ENCODE measurements around the gene DTX3.
"Not testable (repeated sequence)": the region's sequence is repeated elsewhere in the genome, so short reads cannot be mapped to it uniquely, and the experiment has no call there.

Gene DTX3

DNA sequence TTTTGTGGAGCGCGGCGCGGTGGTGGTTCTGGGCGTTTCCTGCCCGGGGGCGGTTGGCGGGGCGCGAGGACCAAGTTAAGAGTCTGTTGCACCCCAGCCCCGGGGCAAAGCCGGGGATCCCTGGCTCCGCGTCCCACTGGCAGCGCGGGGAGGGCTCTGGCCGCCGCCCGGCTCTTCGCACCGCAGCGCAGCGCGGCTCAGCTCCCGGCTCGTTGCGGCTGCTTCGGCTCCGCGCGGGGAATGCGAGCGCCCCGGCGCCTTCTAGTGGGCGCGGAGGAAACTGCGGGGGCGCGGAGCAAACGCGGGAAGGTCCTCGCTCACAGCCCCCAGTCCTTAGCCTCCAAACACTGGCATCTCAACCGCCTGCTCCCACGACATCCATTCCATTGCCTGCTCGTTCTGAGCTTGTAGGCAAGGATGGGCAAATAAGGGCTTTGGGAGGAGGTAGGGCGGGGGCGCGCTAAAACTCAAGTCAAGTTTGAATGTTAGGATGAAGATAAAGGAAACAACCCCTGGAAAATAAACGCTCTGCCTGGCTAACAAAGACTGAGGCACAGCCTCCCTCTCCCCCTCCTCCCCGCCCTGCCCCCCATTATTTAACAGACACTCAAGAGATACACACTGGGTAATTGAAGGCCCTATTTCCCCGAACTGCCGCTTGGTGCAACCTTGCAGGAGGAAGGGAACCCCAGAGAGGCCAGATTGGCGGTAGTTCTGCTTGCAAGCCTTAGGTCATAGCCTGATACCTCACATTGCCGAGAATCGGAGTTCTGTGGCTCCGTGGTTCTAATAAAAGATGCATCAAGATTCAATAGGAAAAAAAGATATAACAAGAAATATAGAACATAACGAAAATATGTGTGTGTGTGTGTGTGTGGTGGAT, 28.6 kb downstream of the DTX3 start, which contains the start of gene B4GALNT1:
Gene B4GALNT1 (minus strand): TSS at position 244 of the 883 bp plus-strand sequence. CDS start 1,069 bp downstream, outside the sequence.
- DNase-seq: peak; percentile 80

- not testable (repeated sequence) for DNase-seq
Measured at GRCh38 chr12:57636731-57637130, 32.1 kb downstream of the DTX3 start.

DNA sequence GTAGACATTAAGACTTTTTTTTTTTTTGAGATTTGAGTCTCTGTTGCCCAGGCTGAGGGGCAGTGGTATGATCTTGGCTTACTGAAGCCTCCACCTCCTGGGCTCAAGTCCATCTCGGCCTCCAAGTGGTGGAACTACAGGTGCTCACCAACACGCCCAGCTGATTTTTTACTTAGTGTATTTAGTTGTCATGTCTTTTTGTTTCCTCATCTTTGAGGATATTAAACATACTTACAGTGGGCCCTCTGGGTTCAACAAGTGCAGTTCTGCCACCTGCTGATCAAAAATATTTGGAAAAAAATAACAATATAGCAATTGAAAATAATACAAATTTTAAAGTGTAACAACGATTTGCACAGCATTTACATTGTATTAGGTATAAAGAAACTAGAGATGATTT, 32.7 kb downstream of the DTX3 start:
- peak; percentile 25 for DNase-seq

GRCh38 chr12:57638096-57638495, 33.5 kb downstream of the DTX3 start:
- no peak for DNase-seq

DNA sequence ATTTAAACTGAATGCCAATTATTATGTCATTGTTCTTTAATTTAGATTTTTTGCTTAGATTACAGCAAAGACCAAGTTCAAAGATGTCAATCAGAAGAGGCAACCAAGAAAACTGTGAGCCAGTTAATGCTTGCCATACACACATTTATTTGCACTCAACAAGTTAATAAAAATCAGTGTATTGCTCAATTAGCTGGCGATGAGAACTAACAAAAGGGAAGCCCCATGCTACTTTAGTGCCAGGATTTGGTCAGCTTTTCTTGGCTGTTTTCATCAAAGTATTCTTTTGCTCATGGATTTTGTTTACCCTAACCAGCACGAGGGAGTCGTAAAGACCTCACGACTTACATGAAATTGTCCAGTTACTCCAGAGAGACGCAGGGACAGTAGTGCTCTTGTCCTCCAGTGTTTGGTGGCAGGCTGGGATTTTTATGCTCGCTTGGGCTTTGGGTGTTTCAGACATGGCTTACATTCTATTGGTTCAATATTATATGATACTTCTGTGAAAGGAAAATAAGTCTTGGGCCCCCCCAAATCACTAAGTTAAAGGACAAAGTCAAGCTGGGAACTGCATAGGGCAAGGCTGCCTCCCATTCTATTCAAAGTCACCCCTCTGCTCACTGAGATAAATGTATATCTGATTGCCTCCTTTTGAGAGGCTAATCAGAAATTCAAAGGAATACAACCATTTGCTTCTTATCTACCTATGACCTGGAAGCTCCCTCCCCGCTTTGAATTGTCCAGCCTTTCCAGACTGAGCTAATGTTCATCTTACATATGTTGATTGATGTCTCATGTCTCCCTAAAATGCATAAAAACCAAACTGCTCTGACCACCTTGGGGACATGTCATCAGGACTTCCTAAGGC, 35.8 kb downstream of the DTX3 start:
- no peak for DNase-seq

DNA sequence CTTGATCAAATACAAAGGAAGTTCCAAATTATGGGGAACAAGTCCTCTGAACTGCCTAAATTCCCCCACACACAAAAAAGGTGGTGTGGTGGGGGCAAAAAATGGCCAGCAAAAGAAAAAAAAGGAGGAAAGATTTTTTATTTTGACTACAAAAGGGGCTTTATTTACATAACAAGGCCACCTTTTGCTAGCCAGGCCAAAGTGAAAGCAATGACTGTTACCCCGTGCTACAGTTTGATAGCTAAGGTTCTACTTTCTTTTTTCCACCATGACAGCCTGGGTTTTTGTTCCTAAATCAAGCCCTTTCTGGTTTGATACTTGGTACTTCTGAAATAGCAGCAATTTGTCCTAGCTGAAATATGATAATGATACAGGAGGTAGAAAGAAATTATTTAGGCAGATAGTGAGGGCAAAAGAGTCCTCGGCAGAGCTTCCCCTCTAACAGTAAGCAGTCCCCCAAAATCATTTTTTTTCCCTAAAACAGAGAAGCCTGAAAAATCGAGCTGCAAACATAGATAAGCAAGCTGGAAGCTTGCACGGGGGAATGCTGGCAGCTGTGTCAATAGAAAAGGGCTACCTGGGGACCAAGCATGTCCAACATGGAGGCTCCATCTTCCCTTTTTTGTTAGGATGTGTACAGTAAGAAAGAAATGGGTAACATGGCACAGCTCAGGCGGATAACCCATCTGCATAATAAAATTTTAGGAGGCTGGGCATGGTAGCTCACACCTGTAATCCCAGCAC, 37.2 kb downstream of the DTX3 start:
- DNase-seq: no peak

DNA sequence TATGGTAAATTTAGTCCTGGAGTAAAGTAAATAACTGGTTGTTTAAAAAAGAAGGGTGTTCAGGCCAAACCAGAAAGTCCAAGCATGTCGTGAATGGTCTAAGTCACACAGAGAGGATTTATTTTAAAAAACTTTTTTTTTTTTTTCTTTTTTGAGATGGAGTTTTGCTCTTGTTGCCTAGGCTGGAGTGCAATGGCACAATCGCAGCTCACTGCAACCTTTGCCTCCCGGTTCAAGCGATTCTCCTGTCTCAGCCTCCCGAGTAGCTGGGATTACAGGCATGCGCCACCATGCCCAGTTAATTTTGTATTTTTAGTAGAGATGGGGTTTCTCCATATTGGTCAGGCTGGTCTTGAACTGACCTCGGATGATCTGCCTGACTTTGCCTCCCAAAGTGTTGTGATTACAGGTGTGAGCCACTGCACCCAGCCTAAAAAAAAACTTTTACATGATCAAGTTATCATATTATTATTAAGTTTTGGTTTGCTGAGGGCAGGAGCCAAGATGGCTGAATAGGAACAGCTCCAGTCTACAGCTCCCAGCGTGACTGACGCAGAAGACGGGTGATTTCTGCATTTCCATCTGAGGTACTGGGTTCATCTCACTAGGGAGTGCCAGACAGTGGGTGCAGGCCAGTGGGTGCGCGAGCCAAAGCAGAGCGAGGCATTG, 41.5 kb downstream of the DTX3 start:
- DNase-seq: peak; percentile 48

DNA sequence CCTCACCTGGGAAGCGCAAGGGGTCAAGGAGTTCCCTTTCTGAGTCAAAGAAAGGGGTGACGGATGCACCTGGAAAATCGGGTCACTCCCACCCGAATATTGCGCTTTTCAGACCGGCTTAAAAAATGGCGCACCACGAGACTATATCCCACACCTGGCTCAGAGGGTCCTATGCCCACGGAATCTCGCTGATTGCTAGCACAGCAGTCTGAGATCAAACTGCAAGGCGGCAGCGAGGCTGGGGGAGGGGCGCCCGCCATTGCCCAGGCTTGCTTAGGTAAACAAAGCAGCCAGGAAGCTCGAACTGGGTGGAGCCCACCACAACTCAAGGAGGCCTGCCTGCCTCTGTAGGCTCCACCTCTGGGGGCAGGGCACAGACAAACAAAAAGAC, 42.0 kb downstream of the DTX3 start:
- not testable (repeated sequence) for DNase-seq

DNA sequence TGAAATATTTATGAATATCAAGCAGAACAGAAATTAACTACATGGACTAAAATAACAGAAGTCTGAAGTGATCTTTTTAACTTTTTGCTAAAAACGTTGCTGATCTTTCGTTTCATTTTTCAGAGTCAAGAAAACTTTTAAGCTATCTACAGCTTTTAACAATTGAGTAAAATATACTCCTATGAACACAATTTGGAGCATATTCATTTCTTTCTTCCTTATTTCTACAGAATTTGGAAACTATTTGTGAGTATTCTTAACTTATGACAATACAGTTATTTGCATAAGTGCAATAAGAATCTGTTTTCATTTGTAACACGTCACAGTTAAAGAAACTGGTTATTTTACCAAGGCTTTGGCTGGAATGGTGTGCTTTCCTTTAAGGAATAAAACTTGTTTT, 49.4 kb downstream of the DTX3 start:
- DNase-seq: no peak

DNA sequence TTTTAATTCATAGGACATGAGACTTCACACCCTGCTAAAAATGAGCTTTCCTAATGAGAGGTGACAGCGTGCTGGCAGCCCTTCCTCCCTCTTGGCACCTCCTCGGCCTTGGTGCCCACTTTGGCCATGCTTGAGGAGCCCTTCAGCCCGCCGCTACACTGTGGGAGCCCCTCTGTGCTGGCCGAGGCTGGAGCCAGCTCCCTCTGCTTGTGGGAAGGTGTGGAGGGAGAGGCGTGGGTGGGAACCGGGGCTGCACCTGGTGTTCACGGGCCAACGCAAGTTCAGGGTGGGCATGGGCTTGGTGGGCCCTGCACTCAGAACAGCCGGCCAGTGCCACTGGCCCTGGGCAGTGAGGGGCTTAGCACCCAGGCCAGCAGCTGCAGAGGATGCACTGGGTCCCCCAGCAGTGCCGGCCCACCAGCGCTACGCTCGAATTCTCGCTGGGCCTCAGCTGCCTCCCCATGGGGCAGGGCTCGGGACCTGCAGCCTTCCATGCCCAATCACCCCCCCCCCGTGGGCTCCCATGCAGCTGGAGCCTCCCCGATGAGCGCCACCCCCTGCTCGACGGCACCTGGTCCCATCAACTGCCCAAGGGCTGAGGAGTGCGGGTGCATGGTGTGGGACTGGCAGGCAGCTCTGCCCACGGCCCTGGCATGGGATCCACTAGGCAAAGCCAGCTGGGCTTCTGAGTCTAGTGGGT, 51.1 kb downstream of the DTX3 start:
- no peak for DNase-seq

GRCh38 chr12:57656408-57656807, 51.8 kb downstream of the DTX3 start:
- not testable (repeated sequence) for DNase-seq

DNA sequence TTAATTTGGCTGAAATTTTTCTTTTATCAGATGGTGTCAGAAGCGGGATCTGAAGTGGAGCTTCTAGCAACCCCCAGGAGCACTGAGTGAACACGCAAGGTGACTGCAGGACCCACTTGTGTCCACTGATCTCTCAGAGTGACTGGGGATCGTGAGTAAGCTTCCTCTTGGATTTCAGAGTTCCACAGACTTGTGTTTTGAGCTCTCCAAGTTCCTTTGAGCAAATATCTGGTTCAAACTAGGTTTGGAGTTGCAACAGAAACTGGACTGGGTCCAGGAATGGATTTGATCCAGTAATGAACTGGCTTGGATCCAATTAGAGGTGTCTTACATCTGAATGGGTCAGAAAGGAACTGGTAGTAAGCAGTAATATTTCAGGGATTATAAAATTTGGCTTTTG, 53.1 kb downstream of the DTX3 start:
- no peak for DNase-seq

DNA sequence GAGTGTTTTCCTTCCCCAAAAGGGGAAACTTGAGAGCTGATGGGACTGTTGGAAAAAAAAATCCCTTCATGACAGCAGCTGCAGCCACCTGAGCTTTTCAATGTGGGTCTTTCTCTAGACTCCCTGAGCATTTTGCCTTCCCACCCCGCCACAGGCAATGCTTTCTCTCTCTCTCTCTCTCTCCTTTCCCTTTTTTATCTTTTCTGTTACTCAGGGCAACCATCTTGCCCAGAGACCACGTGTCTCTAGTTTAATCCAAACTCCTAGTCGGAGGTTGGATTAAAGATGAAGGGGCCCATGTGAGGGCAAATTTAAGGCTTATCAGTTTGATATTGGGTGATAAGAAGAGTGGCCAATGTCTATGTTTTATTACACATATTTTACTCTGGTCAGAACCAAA, 54.3 kb downstream of the DTX3 start:
- no peak for DNase-seq

Measured in RPMI8226 (cell line).